H1 (cell line): ENCODE measurements around the gene HHAT. TPM values are rescaled to one million over a fixed set of nuclear protein-coding genes. Genes with fewer than 3 reads are reported as not detected.

Experiments used
- CTCF ChIA-PET: fragments of 300-600 bp; sonication (Branson Sonifier 250); formaldehyde crosslinking; loops from one replicate; lab custom pipeline; 2021; ENCODE audit not compliant: partially characterized antibody; lab: Charles Lee
- POLR2A ChIA-PET: fragments of 300-600 bp; sonication (Branson Sonifier 250); formaldehyde crosslinking; loops from one replicate; lab custom pipeline; 2021; ENCODE audit warnings: inconsistent platforms; ENCODE audit not compliant: partially characterized antibody; lab: Charles Lee
- DNase-seq, 2 experiments: peaks; one replicate each; pipeline versions ENCODE4 v3.0.0 to v3.0.0-alpha.2; 2010 to 2022; ENCODE audit warnings: low spot score in 2 of 2, low read depth in 1 of 2, mixed read lengths in 1 of 2
- FAIRE-seq: peaks from 2 replicates; lab custom pipeline; 2011; peaks lifted over from hg19 to GRCh38; lab: Jason Lieb, UNC
- H2AFZ ChIP-seq: 2 replicates; pipeline ENCODE4 v1.8.1; 2012; ENCODE audit warnings: low read length, inconsistent platforms
- H2AK5ac ChIP-seq: 2 replicates; pipeline ENCODE4 v1.6.1; 2013; ENCODE audit warnings: low read depth, low read length
- H2BK120ac ChIP-seq: replicated peaks from 2 replicates; pipeline ENCODE3; 2013; ENCODE audit warnings: low read depth, low read length, inconsistent platforms
- H2BK12ac ChIP-seq: 2 replicates; pipeline ENCODE4 v1.6.1; 2013; ENCODE audit warnings: low read depth, low read length
- H2BK15ac ChIP-seq: 2 replicates; pipeline ENCODE4 v1.6.1; 2013; ENCODE audit warnings: low read length
- H2BK20ac ChIP-seq: 2 replicates; pipeline ENCODE4 v1.6.1; 2013; ENCODE audit warnings: low read length
- H2BK5ac ChIP-seq: 2 replicates; pipeline ENCODE4 v1.6.1; 2013; ENCODE audit warnings: low read depth, low read length
- H3K14ac ChIP-seq: 2 replicates; pipeline ENCODE4 v1.6.1; 2013; ENCODE audit warnings: inconsistent platforms; ENCODE audit not compliant: insufficient read length
- H3K18ac ChIP-seq: 2 replicates; pipeline ENCODE4 v1.6.1; 2013; ENCODE audit warnings: low read length; ENCODE audit errors: extremely low read depth
- H3K23ac ChIP-seq: 2 replicates; pipeline ENCODE4 v1.6.1; 2013; ENCODE audit warnings: inconsistent platforms; ENCODE audit not compliant: insufficient read length
- H3K23me2 ChIP-seq: 2 replicates; pipeline ENCODE4 v1.6.1; 2013; ENCODE audit warnings: low read depth, low read length
- H3K27ac ChIP-seq: 2 replicates; pipeline ENCODE4 v1.6.1; 2011; ENCODE audit warnings: low read depth, low read length, inconsistent platforms
- H3K27me3 ChIP-seq, 4 experiments: replicated peaks in 1 of 4; 1 replicate in 1 of 4; 2 replicates in 3 of 4; pipeline versions ENCODE4 v1.6.1 to v1.8.1; 2011 to 2013; ENCODE audit warnings: low read length in 3 of 4, mild to moderate bottlenecking in 3 of 4, inconsistent platforms in 2 of 4, mixed read lengths in 2 of 4, moderate library complexity in 1 of 4; ENCODE audit not compliant: control insufficient read depth in 3 of 4, insufficient read depth in 3 of 4; ENCODE audit errors: extremely low read depth in 1 of 4
- H3K36me3 ChIP-seq, 4 experiments: 2 replicates each; pipeline versions ENCODE4 v1.6.1 to v1.8.1; 2011 to 2013; ENCODE audit warnings: mild to moderate bottlenecking in 4 of 4, low read length in 3 of 4, moderate library complexity in 2 of 4, control low read depth in 1 of 4, inconsistent platforms in 1 of 4; ENCODE audit not compliant: insufficient read depth in 4 of 4, control insufficient read depth in 2 of 4
- H3K4ac ChIP-seq: replicated peaks from 2 replicates; pipeline ENCODE3; 2013; ENCODE audit warnings: low read length, low read depth, mixed read lengths, inconsistent platforms; ENCODE audit not compliant: insufficient read length
- H3K4me1 ChIP-seq, 4 experiments: replicated peaks in 1 of 4; 1 replicate in 1 of 4; 2 replicates in 3 of 4; pipeline versions ENCODE4 v1.6.1 to v1.8.1; 2011 to 2013; ENCODE audit warnings: low read length in 3 of 4, inconsistent platforms in 2 of 4, mixed read lengths in 1 of 4; ENCODE audit not compliant: insufficient read depth in 4 of 4, control insufficient read depth in 3 of 4
- H3K4me2 ChIP-seq, 2 experiments: 2 replicates each; pipeline versions ENCODE4 v1.6.1 to v1.8.1; 2011 to 2013; ENCODE audit warnings: low read depth in 2 of 2, low read length in 2 of 2, control low read depth in 1 of 2, inconsistent platforms in 1 of 2, mild to moderate bottlenecking in 1 of 2; ENCODE audit not compliant: insufficient read depth in 1 of 2
- H3K4me3 ChIP-seq, 4 experiments: fragments of 200-600, 300-600 bp in 1 of 4; sonication (generic), shearing (Covaris generic), sonication (Bioruptor Twin) in 1 of 4; 2 replicates each; pipeline versions ENCODE4 v1.5.1 to v1.8.1; 2011 to 2016; ENCODE audit warnings: low read length in 4 of 4, low read depth in 3 of 4, control low read depth in 2 of 4, inconsistent platforms in 2 of 4, mild to moderate bottlenecking in 2 of 4, mixed read lengths in 1 of 4, moderate library complexity in 1 of 4; ENCODE audit not compliant: insufficient read depth in 2 of 4; ENCODE audit errors: extremely low read depth in 1 of 4
- H3K56ac ChIP-seq: replicated peaks from 2 replicates; pipeline ENCODE3; 2013; ENCODE audit warnings: low read depth, mild to moderate bottlenecking, mixed read lengths, low read length, inconsistent platforms; ENCODE audit not compliant: insufficient read length
- H3K79me1 ChIP-seq: 2 replicates; pipeline ENCODE4 v1.6.1; 2013; ENCODE audit warnings: low read depth, low read length, control low read depth
- H3K79me2 ChIP-seq, 2 experiments: 2 replicates each; pipeline versions ENCODE4 v1.6.1 to v1.8.1; 2012 to 2013; ENCODE audit warnings: low read length in 2 of 2, mild to moderate bottlenecking in 2 of 2, inconsistent platforms in 1 of 2; ENCODE audit not compliant: insufficient read depth in 2 of 2, control insufficient read depth in 1 of 2
- H3K9ac ChIP-seq, 4 experiments: replicated peaks in 1 of 4; 1 replicate in 1 of 4; 2 replicates in 3 of 4; pipeline versions ENCODE4 v1.6.1 to v1.8.1; 2011 to 2013; ENCODE audit warnings: low read depth in 3 of 4, low read length in 3 of 4, control low read depth in 2 of 4, mild to moderate bottlenecking in 2 of 4, moderate library complexity in 2 of 4, inconsistent platforms in 1 of 4; ENCODE audit errors: extremely low read depth in 1 of 4
- H3K9me3 ChIP-seq, 2 experiments: 2 replicates each; pipeline versions ENCODE4 v1.6.1 to v1.8.1; 2012 to 2013; ENCODE audit warnings: mild to moderate bottlenecking in 2 of 2, moderate library complexity in 2 of 2, control low read depth in 1 of 2, inconsistent platforms in 1 of 2, low read depth in 1 of 2, low read length in 1 of 2, mixed read lengths in 1 of 2; ENCODE audit not compliant: insufficient read depth in 2 of 2
- H4K20me1 ChIP-seq, 2 experiments: replicated peaks in 1 of 2; 2 replicates each; pipeline versions ENCODE3 to v1.8.1; 2011 to 2013; ENCODE audit warnings: inconsistent platforms in 2 of 2, low read length in 2 of 2, mild to moderate bottlenecking in 1 of 2; ENCODE audit not compliant: insufficient read depth in 2 of 2, control insufficient read depth in 1 of 2
- H4K5ac ChIP-seq: 2 replicates; pipeline ENCODE4 v1.6.1; 2013; ENCODE audit warnings: low read length, low read depth, mixed read lengths, inconsistent platforms; ENCODE audit not compliant: insufficient read length
- H4K8ac ChIP-seq: 2 replicates; pipeline ENCODE4 v1.8.0; 2013; ENCODE audit warnings: mild to moderate bottlenecking, moderate library complexity, low read length, inconsistent platforms; ENCODE audit not compliant: insufficient read depth; ENCODE audit errors: extremely low read depth
- H4K91ac ChIP-seq: replicated peaks from 2 replicates; pipeline ENCODE3; 2013; ENCODE audit warnings: low read length, mixed read lengths, inconsistent platforms; ENCODE audit not compliant: insufficient read length
- BACH1 ChIP-seq: IDR thresholded peaks from 2 replicates; pipeline ENCODE4 v1.6.1; 2012; ENCODE audit warnings: low read length, improper control_type of control experiment
- BCL11A ChIP-seq, 2 experiments: IDR thresholded peaks; one replicate each; pipeline ENCODE4 v1.6.1; 2011; ENCODE audit warnings: low read depth in 2 of 2, low read length in 2 of 2, mild to moderate bottlenecking in 2 of 2
- CBX8 ChIP-seq: fragments of 300-800, 300-1000 bp; sonication (generic); IDR thresholded peaks from 2 replicates; pipeline ENCODE4 v1.7.1; 2016; ENCODE audit warnings: low read depth, low read length, borderline replicate concordance
- JUND ChIP-seq: IDR thresholded peaks from 2 replicates; pipeline ENCODE4 v1.6.1; 2011; ENCODE audit warnings: mild to moderate bottlenecking, improper control_type of control experiment, low read length
- MAFK ChIP-seq: IDR thresholded peaks from 2 replicates; pipeline ENCODE4 v1.6.1; 2012; ENCODE audit warnings: low read depth, mild to moderate bottlenecking, improper control_type of control experiment, low read length
- SP2 ChIP-seq: IDR thresholded peaks from 2 replicates; pipeline ENCODE4 v1.6.1; 2012; ENCODE audit warnings: mild to moderate bottlenecking, low read length, inconsistent platforms
- SRF ChIP-seq: IDR thresholded peaks from 2 replicates; pipeline ENCODE4 v1.6.1; 2011; ENCODE audit warnings: mild to moderate bottlenecking, low read depth, low read length, moderate library complexity
- TAF7 ChIP-seq: optimal IDR thresholded peaks from 2 replicates; pipeline ENCODE3; 2011; ENCODE audit warnings: low read depth, mild to moderate bottlenecking, inconsistent platforms, low read length, moderate library complexity, borderline replicate concordance
- TBP ChIP-seq: IDR thresholded peaks from 2 replicates; pipeline ENCODE4 v1.6.1; 2011; ENCODE audit warnings: low read depth, low read length, improper control_type of control experiment
- WGBS, 2 experiments: shearing (Covaris generic) in 1 of 2; methylation state at CpG; one replicate each; pipeline versions ENCODE4 v1.1.6 to v1.1.7; 2013 to 2015; ENCODE audit warnings: low lambda C conversion rate in 2 of 2, mixed read lengths in 2 of 2, inconsistent platforms in 1 of 2, low coverage in 1 of 2, missing lambda C conversion rate in 1 of 2; ENCODE audit not compliant: insufficient replicate concordance in 2 of 2, insufficient coverage in 1 of 2, insufficient read length in 1 of 2; ENCODE audit errors: extremely low coverage in 1 of 2, missing lambda C conversion rate in 1 of 2; 5-methylcytosine and 5-hydroxymethylcytosine counted together
- polyA plus RNA-seq, 7 experiments: library from polyadenylated mRNA; depleted of rRNA in 3 of 7; stranded (reverse) in 5 of 7; unstranded in 2 of 7; fragments of >200 nt in 5 of 7; fragments of 200-250 nt in 2 of 7; gene quantifications; 1 replicate in 5 of 7; 2 replicates in 1 of 7; 4 replicates in 1 of 7; pipeline versions ENCODE4 v1.2.1 to v1.2.3, GENCODE V29; 2011 to 2013; ENCODE audit warnings: missing spikeins in 2 of 7, mixed read lengths in 2 of 7
- total RNA-seq: library from RNA; stranded (reverse); fragmentation: NEBNext Ultra II Directional; extraction: Animal tissue kit (Norgen Biotek cat#: 25700); gene quantifications from 2 replicates; pipeline ENCODE4 v1.2.1, GENCODE V29; 2021
- TF ChIP-seq, protein P1 (sequence below): IDR thresholded peaks from 2 replicates; pipeline ENCODE4 v1.6.1; 2012; ENCODE audit warnings: inconsistent platforms

Gene HHAT
- total and polyA plus RNA-seq, 2 of the 8 experiments (the other 6 are each of a cell fraction or from before 2014, with no cell fraction given), result 0.15 to 0.51 TPM

GRCh38 chr1:210652329-210652954 is 323.7 kb downstream of the HHAT start:
- H3K9me3 ChIP-seq, result peaks cover 0 to 5% of the 10 kb centered on the region in 2 experiments; a peak in 1 of 4 replicates
- no peaks in the 10 kb centered on the region for H3K36me3 ChIP-seq
- H4K5ac ChIP-seq, result no peak overlapping the region
- no peak overlapping the region for H3K56ac ChIP-seq
- H3K27ac ChIP-seq, result no peak overlapping the region
- no peak overlapping the region for H2BK12ac ChIP-seq
- H4K20me1 ChIP-seq, result peaks cover 0 to 2% of the 10 kb centered on the region in 2 experiments
- 0 out of 7 replicates have a peak, but pooled peaks cover 0 to 2% (median 0%) of the 10 kb centered on the region in 4 experiments for H3K4me1 ChIP-seq
- H3K18ac ChIP-seq, result no peak overlapping the region
- no peaks in the 10 kb centered on the region for H3K79me2 ChIP-seq
- no peak overlapping the region for H4K91ac ChIP-seq
- ChIA-PET CTCF (interaction anchor here (1.5 to 1.8 kb wide), 3 partner anchors 24 to 204 kb away, joined by 3 to 5 read pairs (median 5); no protein-coding TSS in a partner anchor), POLR2A (no interaction called here)
- H3K9ac ChIP-seq, result no peak overlapping the region
- no peak overlapping the region for H3K23ac ChIP-seq
- no peaks in the 10 kb centered on the region; the same call in 1 of the 2 replicates for H3K79me1 ChIP-seq
- no peak for FAIRE-seq
- peaks cover 5% of the 10 kb centered on the region; the same call in 1 of the 2 replicates for H3K23me2 ChIP-seq
- DNase-seq, result no peak
- no peak overlapping the region for H2BK120ac ChIP-seq
- H2BK5ac ChIP-seq, result no peak overlapping the region
- H4K8ac ChIP-seq, result no peak overlapping the region
- H3K27me3 ChIP-seq, result no peaks in the 10 kb centered on the region
- WGBS, 2 experiments, result 80% methylated on average over 7 of the region's 7 CpGs; no CpG with 5 or more reads in 1 of the 2 experiments
- no peak overlapping the region for H2BK15ac ChIP-seq
- no peak overlapping the region for H3K14ac ChIP-seq
- H3K4me2 ChIP-seq, result no peak overlapping the region
- H2AK5ac ChIP-seq, result no peak overlapping the region
- no peak overlapping the region for H3K4me3 ChIP-seq
- no peak overlapping the region for H3K4ac ChIP-seq
- no peak overlapping the region for H2BK20ac ChIP-seq
- TF ChIP-seq TAF7 (no peak), SRF (no peak), BACH1 (no peak), CBX8 (no peak), JUND (no peak), SP2 (no peak), MAFK (no peak), BCL11A (IDR thresholded peaks at IDR 0.05; ENCODE audit: low read depth in 2 of 2, low read length in 2 of 2) (no peak), TBP (no peak)
- TF ChIP-seq, protein P1, sequence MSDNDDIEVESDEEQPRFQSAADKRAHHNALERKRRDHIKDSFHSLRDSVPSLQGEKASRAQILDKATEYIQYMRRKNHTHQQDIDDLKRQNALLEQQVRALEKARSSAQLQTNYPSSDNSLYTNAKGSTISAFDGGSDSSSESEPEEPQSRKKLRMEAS, result no peak
- no peak overlapping the region for H2AFZ ChIP-seq
